K562 (cell line): ENCODE data around the gene TLX2. TPM values are rescaled to one million over a fixed set of nuclear protein-coding genes. Genes with fewer than 3 reads are reported as not detected.

ENCODE experiments used
- CSDE1 ChIP-seq, 2 experiments: fragments of 450-650 bp; IDR thresholded peaks; 2 replicates each; pipeline ENCODE4 v1.6.1; 2016; ENCODE audit warnings: mild to moderate bottlenecking in 1 of 2
- DPF2 ChIP-seq: fragments of 450-650 bp; IDR thresholded peaks from 2 replicates; pipeline ENCODE4 v1.6.1; 2016
- ELF1 ChIP-seq: fragments of 200-800 bp; sonication (Bioruptor generic); IDR thresholded peaks from 2 replicates; pipeline ENCODE4 v1.6.1; 2016; ENCODE audit warnings: missing genetic modification characterization, missing compliant biosample characterization
- MEIS2 ChIP-seq: fragments of 450-650 bp; IDR thresholded peaks from 2 replicates; pipeline ENCODE4 v1.6.1; 2014; ENCODE audit warnings: mild to moderate bottlenecking; ENCODE audit not compliant: partially characterized antibody
- PRPF4 ChIP-seq: fragments of 200-400 bp; formaldehyde crosslinking; IDR thresholded peaks from one replicate; pipeline ENCODE4 v1.6.1; 2017; ENCODE audit warnings: low read length, low read depth, mild to moderate bottlenecking; ENCODE audit not compliant: insufficient read depth, poor library complexity, severe bottlenecking
- RB1 ChIP-seq: fragments of 450-650 bp; IDR thresholded peaks from 2 replicates; pipeline ENCODE4 v1.6.1; 2017; ENCODE audit warnings: low read depth, mild to moderate bottlenecking
- RBM22 ChIP-seq: fragments of 200-400 bp; formaldehyde crosslinking; IDR thresholded peaks from 2 replicates; pipeline ENCODE4 v1.6.1; 2018; ENCODE audit warnings: low read length, low read depth; ENCODE audit not compliant: poor library complexity, severe bottlenecking
- SMAD2 ChIP-seq: fragments of 150-350 bp; IDR thresholded peaks from 2 replicates; pipeline ENCODE4 v1.6.1; 2014; ENCODE audit warnings: low read depth, mild to moderate bottlenecking, low read length
- SUPT5H ChIP-seq: fragments of 450-650 bp; IDR thresholded peaks from 2 replicates; pipeline ENCODE4 v1.6.1; 2016
- ZNF12 ChIP-seq: sonication (generic); formaldehyde crosslinking; IDR thresholded peaks from 2 replicates; pipeline ENCODE4 v1.4.0; 2020; ENCODE audit warnings: mild to moderate bottlenecking, missing genetic modification reagents
- ZNF143 ChIP-seq: sonication (generic); formaldehyde crosslinking; IDR thresholded peaks from 2 replicates; pipeline ENCODE4 v1.9.0; 2022; ENCODE audit warnings: mild to moderate bottlenecking, missing genetic modification reagents
- ZNF174 ChIP-seq: fragments of 250-450 bp; sonication (Bioruptor Pico); IDR thresholded peaks from 2 replicates; pipeline ENCODE4 v1.4.0; 2020; ENCODE audit warnings: mild to moderate bottlenecking
- ZNF384 ChIP-seq: IDR thresholded peaks from 2 replicates; pipeline ENCODE4 v1.6.1; 2012; ENCODE audit warnings: low read depth, low read length, improper control_type of control experiment
- ZNF57 ChIP-seq: fragments of 450-650 bp; formaldehyde crosslinking; IDR thresholded peaks from 2 replicates; pipeline ENCODE4 v1.4.0; 2020; ENCODE audit warnings: mild to moderate bottlenecking, moderate library complexity
- polyA plus RNA-seq, 8 experiments: library from polyadenylated mRNA; depleted of rRNA in 4 of 8; stranded (reverse) in 5 of 8; unstranded in 3 of 8; fragments of >200 nt; fragmentation: Nextera tagmentation in 2 of 8; fragmentation: Illumina TruSeq in 1 of 8; extraction: Ambion mirVana in 2 of 8; extraction: Trizol in 1 of 8; gene quantifications; 2 replicates each; pipeline versions ENCODE4 v1.2.1 to v1.2.3, GENCODE V29; 2011 to 2014; ENCODE audit warnings: inconsistent platforms in 1 of 8, missing spikeins in 1 of 8
- total RNA-seq, 7 experiments: library from RNA; depleted of rRNA in 6 of 7; stranded (reverse); fragments of >200 nt in 6 of 7; fragmentation: Illumina TruSeq in 2 of 7; extraction: Trizol in 2 of 7; gene quantifications; 2 replicates each; pipeline versions ENCODE4 v1.2.1 to v1.2.3, GENCODE V29; 2011 to 2021; ENCODE audit warnings: low replicate concordance in 1 of 7
- TF ChIP-seq, protein P1 (sequence below): fragments of 250-450 bp; sonication (Bioruptor Pico); IDR thresholded peaks from 2 replicates; pipeline ENCODE4 v1.4.0; 2020
- TF ChIP-seq, protein P2 (sequence below): sonication (generic); formaldehyde crosslinking; IDR thresholded peaks from 2 replicates; pipeline ENCODE4 v1.8.0; 2022; ENCODE audit warnings: mild to moderate bottlenecking, low read depth, missing genetic modification reagents
- TF ChIP-seq, protein P3 (sequence below): fragments of 250-450 bp; sonication (Bioruptor Pico); IDR thresholded peaks from 2 replicates; pipeline ENCODE4 v1.5.0; 2022; ENCODE audit warnings: mild to moderate bottlenecking
- TF ChIP-seq, protein P4 (sequence below): sonication (generic); formaldehyde crosslinking; IDR thresholded peaks from 2 replicates; pipeline ENCODE4 v1.8.1; 2023; ENCODE audit warnings: mild to moderate bottlenecking, missing genetic modification reagents
- TF ChIP-seq, protein P5 (sequence below): IDR thresholded peaks from 2 replicates; pipeline ENCODE4 v1.6.1; 2016; ENCODE audit warnings: missing genetic modification characterization, missing compliant biosample characterization

Gene TLX2
- total and polyA plus RNA-seq, 9 of the 15 experiments (the other 6 are each of a cell fraction or from before 2014, with no cell fraction given) = not detected

DNA sequence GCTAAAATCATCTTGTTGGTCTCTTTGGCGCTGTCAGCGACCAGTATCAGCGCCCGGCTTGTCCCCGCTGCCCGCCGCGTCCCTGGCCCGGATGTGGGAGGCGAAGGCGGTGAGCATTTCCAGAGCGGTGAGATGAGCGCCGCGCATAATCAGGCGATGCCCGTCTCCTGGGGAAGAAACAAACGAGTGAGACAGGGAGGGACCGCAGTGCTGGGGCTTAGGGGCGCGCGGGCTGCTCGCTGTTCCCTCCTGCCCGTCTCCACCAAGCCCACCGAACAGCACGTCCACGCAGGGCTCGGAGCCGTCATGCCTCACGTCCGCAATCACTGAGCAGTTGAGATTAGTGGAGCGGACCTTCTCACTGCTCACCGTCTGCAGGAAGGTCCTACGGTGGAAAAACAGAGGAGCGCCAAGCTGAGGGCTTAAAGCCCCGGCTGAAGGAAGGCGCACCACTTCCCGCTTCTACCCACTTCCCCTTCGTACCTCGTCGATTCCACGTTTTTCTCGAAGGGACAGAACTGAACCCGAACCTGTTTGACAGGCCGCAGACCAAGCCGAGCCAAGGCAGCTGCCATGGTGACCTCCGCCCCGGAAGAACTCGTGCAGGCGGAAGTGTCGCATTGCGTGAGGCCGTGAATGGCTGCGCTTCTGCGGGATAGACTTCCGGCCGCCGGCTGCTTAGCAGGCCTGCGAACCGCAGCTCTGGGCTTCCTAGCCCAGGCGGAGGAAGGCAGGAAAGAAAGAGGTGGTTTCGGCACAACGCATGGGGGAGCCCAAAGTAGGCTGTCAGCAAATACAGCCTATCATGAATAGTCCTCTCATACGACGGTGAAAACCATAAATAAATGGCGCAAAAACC is 41.9 kb upstream of the TLX2 start, which contains the start of gene MRPL53 (continued):
- TF ChIP-seq RBM22 = peak; percentile 76
- TF ChIP-seq, protein P1, sequence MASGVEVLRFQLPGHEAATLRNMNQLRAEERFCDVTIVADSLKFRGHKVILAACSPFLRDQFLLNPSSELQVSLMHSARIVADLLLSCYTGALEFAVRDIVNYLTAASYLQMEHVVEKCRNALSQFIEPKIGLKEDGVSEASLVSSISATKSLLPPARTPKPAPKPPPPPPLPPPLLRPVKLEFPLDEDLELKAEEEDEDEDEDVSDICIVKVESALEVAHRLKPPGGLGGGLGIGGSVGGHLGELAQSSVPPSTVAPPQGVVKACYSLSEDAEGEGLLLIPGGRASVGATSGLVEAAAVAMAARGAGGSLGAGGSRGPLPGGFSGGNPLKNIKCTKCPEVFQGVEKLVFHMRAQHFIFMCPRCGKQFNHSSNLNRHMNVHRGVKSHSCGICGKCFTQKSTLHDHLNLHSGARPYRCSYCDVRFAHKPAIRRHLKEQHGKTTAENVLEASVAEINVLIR (CRISPR knock-in tag) = peak; percentile 71
- peak; percentile 72 for TF ChIP-seq MEIS2
- no peak; a peak in 1 of 4 replicates for TF ChIP-seq CSDE1 (IDR thresholded peaks at IDR 0.05)
- no peak for TF ChIP-seq ZNF57 (CRISPR knock-in tag)
- TF ChIP-seq ZNF12 (CRISPR knock-in tag) = peak; percentile 53; the same call in 1 of the 2 replicates
- TF ChIP-seq PRPF4 = no peak
- TF ChIP-seq SMAD2 = no peak
- TF ChIP-seq DPF2 = no peak
- peak; percentile 31; the same call in 1 of the 2 replicates for TF ChIP-seq RB1
- TF ChIP-seq, protein P2, sequence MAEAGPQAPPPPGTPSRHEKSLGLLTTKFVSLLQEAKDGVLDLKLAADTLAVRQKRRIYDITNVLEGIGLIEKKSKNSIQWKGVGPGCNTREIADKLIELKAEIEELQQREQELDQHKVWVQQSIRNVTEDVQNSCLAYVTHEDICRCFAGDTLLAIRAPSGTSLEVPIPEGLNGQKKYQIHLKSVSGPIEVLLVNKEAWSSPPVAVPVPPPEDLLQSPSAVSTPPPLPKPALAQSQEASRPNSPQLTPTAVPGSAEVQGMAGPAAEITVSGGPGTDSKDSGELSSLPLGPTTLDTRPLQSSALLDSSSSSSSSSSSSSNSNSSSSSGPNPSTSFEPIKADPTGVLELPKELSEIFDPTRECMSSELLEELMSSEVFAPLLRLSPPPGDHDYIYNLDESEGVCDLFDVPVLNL (CRISPR knock-in tag) = no peak
- TF ChIP-seq ZNF143 (CRISPR knock-in tag) = no peak
- TF ChIP-seq ZNF384 = 0 out of 2 replicates have a peak, but pooled peaks have one; percentile 4
- TF ChIP-seq SUPT5H = peak; percentile 96
- TF ChIP-seq ELF1 (tag) = peak; percentile 89
- TF ChIP-seq, protein P3, sequence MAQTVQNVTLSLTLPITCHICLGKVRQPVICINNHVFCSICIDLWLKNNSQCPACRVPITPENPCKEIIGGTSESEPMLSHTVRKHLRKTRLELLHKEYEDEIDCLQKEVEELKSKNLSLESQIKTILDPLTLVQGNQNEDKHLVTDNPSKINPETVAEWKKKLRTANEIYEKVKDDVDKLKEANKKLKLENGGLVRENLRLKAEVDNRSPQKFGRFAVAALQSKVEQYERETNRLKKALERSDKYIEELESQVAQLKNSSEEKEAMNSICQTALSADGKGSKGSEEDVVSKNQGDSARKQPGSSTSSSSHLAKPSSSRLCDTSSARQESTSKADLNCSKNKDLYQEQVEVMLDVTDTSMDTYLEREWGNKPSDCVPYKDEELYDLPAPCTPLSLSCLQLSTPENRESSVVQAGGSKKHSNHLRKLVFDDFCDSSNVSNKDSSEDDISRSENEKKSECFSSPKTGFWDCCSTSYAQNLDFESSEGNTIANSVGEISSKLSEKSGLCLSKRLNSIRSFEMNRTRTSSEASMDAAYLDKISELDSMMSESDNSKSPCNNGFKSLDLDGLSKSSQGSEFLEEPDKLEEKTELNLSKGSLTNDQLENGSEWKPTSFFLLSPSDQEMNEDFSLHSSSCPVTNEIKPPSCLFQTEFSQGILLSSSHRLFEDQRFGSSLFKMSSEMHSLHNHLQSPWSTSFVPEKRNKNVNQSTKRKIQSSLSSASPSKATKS = peak; percentile 80; the same call in 1 of the 2 replicates
- no peak for TF ChIP-seq ZNF174
- TF ChIP-seq, protein P4, sequence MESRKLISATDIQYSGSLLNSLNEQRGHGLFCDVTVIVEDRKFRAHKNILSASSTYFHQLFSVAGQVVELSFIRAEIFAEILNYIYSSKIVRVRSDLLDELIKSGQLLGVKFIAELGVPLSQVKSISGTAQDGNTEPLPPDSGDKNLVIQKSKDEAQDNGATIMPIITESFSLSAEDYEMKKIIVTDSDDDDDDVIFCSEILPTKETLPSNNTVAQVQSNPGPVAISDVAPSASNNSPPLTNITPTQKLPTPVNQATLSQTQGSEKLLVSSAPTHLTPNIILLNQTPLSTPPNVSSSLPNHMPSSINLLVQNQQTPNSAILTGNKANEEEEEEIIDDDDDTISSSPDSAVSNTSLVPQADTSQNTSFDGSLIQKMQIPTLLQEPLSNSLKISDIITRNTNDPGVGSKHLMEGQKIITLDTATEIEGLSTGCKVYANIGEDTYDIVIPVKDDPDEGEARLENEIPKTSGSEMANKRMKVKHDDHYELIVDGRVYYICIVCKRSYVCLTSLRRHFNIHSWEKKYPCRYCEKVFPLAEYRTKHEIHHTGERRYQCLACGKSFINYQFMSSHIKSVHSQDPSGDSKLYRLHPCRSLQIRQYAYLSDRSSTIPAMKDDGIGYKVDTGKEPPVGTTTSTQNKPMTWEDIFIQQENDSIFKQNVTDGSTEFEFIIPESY = 0 out of 2 replicates have a peak, but pooled peaks have one; percentile 37
- TF ChIP-seq, protein P5, sequence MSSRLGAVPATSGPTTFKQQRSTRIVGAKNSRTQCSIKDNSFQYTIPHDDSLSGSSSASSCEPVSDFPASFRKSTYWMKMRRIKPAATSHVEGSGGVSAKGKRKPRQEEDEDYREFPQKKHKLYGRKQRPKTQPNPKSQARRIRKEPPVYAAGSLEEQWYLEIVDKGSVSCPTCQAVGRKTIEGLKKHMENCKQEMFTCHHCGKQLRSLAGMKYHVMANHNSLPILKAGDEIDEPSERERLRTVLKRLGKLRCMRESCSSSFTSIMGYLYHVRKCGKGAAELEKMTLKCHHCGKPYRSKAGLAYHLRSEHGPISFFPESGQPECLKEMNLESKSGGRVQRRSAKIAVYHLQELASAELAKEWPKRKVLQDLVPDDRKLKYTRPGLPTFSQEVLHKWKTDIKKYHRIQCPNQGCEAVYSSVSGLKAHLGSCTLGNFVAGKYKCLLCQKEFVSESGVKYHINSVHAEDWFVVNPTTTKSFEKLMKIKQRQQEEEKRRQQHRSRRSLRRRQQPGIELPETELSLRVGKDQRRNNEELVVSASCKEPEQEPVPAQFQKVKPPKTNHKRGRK = no peak
